IPS DF 19.7 (cell line): ENCODE data around the gene ARL16.
"Not testable (repeated sequence)": the region's sequence is repeated elsewhere in the genome, so short reads cannot be mapped to it uniquely, and the experiment has no call there.

Source experiments
- DNase-seq: peaks from one replicate; pipeline ENCODE4 v3.0.0-alpha.2; 2013; ENCODE audit warnings: low read depth, low spot score

ARL16 gene

DNA sequence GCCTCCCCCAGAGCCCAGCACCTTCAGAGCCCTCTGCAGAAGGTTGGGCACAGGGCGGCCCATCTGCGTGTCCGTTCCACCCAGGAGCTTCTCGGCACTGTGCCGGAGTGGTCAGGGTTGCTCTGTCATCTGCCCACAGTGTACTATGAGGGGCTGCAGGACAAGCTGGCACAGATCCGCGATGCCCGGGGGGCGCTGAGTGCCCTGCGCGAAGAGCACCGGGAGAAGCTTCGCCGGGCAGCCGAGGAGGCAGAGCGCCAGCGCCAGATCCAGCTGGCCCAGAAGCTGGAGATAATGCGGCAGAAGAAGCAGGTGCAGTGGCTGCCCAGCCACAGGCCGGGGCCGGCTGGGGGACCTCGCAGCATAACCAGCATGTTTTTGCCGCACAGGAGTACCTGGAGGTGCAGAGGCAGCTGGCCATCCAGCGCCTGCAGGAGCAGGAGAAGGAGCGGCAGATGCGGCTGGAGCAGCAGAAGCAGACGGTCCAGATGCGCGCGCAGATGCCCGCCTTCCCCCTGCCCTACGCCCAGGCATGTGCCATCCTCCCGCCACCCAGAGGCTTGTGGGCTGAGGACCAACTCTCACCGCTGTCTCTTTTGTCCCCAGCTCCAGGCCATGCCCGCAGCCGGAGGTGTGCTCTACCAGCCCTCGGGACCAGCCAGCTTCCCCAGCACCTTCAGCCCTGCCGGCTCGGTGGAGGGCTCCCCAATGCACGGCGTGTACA, 12.8 kb upstream of the ARL16 start:
- no peak for DNase-seq

- DNase-seq = no peak
These were observed 12.2 kb upstream of the ARL16 start for GRCh38 chr17:81695801-81696200.

DNA sequence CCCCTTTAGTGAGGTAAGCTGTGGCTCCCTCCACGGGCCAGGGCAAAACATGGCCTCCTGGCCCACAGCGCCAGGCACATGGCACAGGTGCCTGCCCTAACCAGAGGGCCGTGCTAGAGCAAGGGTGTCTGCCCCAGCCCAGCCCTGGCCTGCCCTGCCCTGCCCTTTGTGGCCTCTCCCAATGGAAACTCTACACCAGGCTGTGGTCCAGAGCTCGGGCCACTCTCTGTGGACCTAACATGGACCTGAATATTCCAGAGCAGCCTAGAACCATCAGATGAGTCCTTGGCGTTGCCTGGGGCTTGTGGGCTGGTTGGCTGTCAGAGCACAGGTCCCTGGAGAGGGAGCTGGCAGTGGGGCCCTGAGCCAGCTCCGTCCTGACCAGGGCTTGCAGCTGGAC, 11.6 kb upstream of the ARL16 start:
- DNase-seq = no peak

GRCh38 chr17:81694810-81695209, 11.2 kb upstream of the ARL16 start:
- no peak for DNase-seq

- no peak for DNase-seq
These were observed 10.1 kb upstream of the ARL16 start for GRCh38 chr17:81693509-81694210.

DNA sequence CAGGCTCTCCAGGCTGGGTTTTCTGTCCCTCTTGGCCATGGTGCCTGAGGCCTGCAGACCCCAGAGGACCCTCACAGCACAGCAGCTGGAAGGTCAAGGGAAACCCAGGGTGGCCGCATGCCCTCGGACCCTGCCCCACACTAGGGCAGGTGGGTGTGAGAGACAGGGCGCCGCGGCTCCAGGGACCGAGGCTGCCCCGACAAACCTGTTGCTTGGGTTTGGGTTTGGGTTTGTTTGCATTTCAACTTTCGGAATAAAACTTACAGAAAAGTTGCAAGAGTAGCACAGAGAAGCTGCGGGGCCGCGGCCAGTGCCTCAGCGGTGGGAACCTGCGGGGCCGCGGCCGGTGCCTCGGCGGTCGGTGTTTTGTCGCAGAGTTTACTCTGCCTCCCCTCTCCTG, 8.0 kb upstream of the ARL16 start:
- DNase-seq = no peak

DNA sequence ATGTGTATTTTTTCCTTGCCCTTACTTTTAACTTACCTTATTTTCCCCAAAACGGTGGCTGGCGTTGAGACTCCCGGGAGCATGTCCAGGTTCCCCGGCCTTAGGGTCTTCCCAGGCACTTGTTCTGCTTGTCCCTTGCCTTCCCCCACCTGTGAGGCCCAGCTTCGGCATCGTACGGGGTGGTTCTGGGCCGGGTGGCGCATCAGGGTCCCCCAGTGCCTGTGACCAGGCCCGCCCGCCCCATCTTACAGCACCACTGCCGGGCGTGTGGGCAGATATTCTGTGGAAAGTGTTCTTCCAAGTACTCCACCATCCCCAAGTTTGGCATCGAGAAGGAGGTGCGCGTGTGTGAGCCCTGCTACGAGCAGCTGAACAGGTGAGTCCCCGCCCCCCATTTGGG, 7.6 kb upstream of the ARL16 start:
- DNase-seq = no peak

DNA sequence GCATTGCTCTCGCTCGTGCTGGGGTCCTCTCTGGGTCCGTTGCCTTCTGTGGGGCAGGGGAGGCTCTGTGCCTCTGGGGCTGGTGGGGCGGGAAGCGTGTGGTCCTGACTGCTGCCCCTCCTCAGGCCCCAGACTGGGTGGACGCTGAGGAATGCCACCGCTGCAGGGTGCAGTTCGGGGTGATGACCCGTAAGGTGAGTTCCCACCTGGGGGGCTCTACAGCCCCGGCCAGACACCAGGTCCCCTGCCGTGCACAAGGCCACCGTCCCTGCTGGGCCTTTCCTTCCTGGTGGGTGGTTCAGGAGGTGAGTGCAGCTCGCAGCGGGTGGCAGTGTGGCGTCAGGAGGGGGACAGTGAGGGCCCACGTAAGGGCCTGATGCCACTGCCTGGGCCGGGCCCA, 7.0 kb upstream of the ARL16 start:
- no peak for DNase-seq

GRCh38 chr17:81690066-81690465, 6.5 kb upstream of the ARL16 start:
- DNase-seq = no peak

DNA sequence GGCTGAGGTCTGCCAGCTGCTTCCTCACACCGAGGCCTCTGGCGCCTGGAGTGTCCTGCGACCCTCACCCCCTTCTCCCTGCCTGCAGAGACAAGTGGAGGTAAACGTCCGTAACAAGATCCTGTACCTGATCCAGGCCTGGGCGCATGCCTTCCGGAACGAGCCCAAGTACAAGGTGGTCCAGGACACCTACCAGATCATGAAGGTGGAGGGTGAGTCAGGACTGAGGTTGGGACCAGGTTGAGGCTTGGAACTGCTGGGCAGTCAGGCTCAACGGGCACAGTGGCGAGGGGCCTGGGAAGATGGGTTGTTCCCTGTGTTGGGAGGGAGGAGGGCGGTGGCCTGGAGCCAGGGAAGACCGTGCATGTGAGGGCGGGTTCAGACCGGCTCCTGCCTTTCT, 5.0 kb upstream of the ARL16 start:
- DNase-seq = no peak

- DNase-seq = no peak
These were observed 4.4 kb upstream of the ARL16 start for GRCh38 chr17:81687770-81688541.

- DNase-seq = no peak
These were observed 3.0 kb upstream of the ARL16 start for GRCh38 chr17:81686614-81687013.

- no peak for DNase-seq
These were observed 1.5 kb upstream of the ARL16 start for GRCh38 chr17:81685108-81685507.

DNA sequence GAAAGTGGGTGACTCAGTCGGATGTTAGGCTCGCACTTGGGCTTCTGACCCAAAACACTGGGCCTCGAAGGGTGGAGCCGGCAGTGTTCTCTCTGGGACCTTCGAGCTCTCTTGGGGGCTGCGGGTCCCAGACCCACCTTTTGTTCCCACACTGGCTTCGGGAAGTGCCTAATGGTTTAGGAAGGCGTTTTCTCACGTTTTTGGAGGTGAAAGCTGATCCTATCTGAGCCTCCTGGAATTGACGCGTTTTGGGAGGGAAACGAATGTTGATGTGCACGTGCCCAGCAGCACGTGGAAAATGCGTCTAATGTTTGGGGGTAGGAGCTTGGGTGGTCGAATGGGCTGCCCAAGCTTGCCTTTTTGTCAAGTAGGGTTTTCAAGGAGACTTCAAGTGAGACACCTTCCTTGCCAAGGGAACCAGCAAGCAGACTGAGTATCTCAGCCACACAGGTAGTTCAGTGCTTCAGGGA, 880 bp upstream of the ARL16 start:
- no peak for DNase-seq

GRCh38 chr17:81683208-81683583, 401 bp downstream of the ARL16 start:
- DNase-seq = no peak

GRCh38 chr17:81682565-81683207, 911 bp downstream of the ARL16 start:
- DNase-seq = no peak

- DNase-seq = no peak
These were observed 1.9 kb downstream of the ARL16 start for GRCh38 chr17:81681672-81682071.

GRCh38 chr17:81680150-81680549, 3.4 kb downstream of the ARL16 start:
- DNase-seq = no peak

DNA sequence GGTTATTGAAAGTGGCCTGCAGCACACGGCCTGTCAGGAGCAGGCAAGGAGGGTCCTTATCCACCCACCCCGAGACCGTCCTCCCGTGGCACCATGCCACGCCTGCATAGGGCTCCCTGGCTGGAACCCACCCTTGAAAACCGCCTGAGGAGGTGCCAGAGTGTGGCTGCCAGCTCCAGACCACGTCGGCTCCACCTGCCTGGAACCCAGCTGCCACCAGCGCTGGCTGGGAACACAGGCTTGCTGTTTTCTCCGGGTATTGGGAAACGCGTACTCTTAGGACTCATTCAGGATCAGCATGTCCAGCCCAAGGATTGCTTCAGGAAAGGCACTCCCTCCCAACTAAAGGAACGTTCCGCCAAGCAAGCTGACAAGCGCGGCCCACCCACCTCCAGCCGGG, 6.7 kb downstream of the ARL16 start:
- no peak for DNase-seq

DNA sequence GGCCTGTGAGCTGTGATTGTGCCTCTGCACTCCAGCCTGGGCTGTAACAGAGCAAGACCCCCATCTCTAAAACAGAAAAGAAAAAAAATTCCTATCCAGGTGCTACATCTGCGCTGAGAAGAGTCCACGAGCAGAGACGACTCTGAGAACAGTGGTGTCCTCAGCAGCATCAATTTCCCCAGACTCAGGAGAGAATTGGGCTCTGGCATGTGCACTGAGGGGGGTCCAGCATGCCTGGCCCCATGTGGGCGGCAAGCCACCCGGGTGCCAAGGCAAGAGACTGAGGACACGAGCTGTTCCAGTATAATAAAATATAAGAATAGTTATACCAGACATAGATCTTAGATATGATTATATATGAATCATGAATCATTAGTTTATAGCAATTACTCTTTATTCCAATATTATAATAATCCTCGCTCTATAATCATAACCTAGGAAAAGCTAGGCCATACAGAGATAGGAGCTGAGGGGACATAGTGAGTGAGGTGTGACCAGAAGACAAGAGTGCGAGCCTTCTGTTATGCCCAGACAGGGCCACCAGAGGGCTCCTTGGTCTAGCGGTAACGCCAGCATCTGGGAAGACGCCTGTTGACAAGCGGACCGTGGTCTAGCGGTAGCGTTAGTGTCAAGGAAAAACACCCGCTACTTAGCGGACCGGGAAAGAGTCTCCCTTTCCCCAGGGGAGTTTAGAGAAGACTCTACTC, 7.9 kb downstream of the ARL16 start:
- DNase-seq = not testable (repeated sequence)

- DNase-seq = no peak
These were observed 9.9 kb downstream of the ARL16 start for GRCh38 chr17:81673561-81674258.
